ENCODE measurements around the gene WNT5B. TPM values are rescaled to one million over a fixed set of nuclear protein-coding genes. Genes with fewer than 3 reads are reported as not detected.
A peak's percentile ranks its signal among the peaks of the same experiment; 100 is the strongest.
"Not testable (repeated sequence)": the region's sequence is repeated elsewhere in the genome, so short reads cannot be mapped to it uniquely, and the experiment has no call there.

The WNT5B gene
- total and polyA plus RNA-seq, 2 experiments from 2014 or later: 152 to 240 TPM

DNA sequence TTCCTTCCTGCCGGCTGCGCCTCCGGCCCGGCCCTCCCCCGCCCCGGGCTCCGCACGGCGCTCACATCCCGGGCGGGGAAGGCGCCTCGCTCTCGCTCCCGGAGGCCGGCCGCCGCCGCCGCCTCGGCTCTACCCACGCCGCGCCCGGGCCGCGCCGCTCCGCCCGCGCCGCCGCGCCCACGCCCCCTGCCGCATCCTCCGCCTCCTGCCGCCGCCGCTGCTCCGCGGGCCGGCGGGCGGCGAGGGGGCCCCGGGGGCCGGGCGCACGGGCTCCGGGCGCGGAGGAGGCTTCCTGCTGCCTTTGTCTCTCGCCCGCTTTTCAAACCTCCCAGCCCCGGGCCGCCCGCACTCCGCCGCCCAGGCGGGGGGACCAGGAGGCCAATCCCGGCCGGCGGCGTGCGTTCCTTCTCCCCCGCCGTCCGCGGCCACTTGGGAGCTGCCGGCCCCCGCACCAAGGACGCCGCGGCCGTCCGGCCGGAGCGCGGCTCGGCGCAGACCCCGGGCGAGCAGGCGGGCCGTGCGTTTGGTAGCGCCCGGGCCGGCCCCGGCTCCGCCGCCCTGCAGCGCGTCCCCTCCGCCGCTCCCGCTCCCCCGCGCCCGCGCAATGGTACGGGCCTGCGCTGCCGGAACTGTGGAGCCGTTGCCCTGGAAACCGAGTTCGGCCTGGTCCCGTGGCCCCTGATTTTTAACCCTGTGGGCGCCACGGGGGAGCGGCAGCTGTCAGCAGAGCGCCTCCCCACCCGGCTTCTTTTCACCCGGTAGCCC is 34.6 kb upstream of the WNT5B start, which contains the start of gene FBXL14:
Gene FBXL14 (minus strand): TSS at position 321 of the 765 bp plus-strand sequence. CDS start 515 bp downstream, outside the sequence.
- Histone ChIP-seq H3K4me1 (ENCODE audit: low read depth) (peaks cover 44% of the 10 kb centered on the region), H3K27me3 (no peaks in the 10 kb centered on the region), H3K36me3 (no peaks in the 10 kb centered on the region), H3K9me3 (ENCODE audit: low read depth) (no peaks in the 10 kb centered on the region), H3K27ac (peak within 1 kb of the TSS; percentile 92), H3K4me3 (peak within 1 kb of the TSS; percentile 75)
- TF ChIP-seq, protein P1, sequence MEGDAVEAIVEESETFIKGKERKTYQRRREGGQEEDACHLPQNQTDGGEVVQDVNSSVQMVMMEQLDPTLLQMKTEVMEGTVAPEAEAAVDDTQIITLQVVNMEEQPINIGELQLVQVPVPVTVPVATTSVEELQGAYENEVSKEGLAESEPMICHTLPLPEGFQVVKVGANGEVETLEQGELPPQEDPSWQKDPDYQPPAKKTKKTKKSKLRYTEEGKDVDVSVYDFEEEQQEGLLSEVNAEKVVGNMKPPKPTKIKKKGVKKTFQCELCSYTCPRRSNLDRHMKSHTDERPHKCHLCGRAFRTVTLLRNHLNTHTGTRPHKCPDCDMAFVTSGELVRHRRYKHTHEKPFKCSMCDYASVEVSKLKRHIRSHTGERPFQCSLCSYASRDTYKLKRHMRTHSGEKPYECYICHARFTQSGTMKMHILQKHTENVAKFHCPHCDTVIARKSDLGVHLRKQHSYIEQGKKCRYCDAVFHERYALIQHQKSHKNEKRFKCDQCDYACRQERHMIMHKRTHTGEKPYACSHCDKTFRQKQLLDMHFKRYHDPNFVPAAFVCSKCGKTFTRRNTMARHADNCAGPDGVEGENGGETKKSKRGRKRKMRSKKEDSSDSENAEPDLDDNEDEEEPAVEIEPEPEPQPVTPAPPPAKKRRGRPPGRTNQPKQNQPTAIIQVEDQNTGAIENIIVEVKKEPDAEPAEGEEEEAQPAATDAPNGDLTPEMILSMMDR (IDR thresholded peaks at IDR 0.05; ENCODE audit: low read depth, low read length): no peak
- peak; percentile 92 to 95 for DNase-seq (ENCODE audit: low read depth in 1 of 2, low spot score in 1 of 2)

DNA sequence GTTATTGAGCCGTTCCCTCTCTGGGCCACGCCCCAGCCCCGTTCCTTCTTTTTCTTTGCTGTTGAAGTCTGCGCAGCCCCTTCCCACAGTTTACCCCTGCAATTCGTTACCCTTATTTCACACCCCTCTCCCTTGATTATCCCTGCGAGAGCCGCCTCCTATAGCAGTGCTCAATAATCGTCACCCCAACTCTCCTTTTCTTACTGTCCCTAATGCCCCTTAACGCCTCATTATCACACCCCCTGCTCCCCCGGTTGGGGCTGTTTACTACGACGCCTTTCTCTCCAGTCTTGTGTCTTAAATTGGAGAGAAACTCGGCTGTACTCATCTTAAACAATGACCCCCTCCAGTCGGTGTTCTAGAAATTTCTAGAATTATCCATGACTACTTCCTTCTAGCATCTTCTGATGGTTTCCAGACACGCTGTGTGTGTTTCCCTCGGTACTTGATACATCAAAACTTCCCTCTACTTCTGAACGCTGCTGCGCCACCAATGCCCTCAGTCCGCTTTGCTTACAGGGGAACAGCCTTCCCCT is 33.9 kb upstream of the WNT5B start:
- peak overlapping the region; percentile 75 for H3K4me3 ChIP-seq
- no peaks in the 10 kb centered on the region for H3K36me3 ChIP-seq
- H3K9me3 ChIP-seq (ENCODE audit: low read depth): no peaks in the 10 kb centered on the region
- TF ChIP-seq, protein P1 (IDR thresholded peaks at IDR 0.05; ENCODE audit: low read depth, low read length): no peak
- peak; percentile 32 to 44 for DNase-seq (ENCODE audit: low read depth in 1 of 2, low spot score in 1 of 2)
- H3K4me1 ChIP-seq (ENCODE audit: low read depth): peaks cover 38% of the 10 kb centered on the region
- H3K27ac ChIP-seq: peak overlapping the region; percentile 92
- no peaks in the 10 kb centered on the region for H3K27me3 ChIP-seq

DNA sequence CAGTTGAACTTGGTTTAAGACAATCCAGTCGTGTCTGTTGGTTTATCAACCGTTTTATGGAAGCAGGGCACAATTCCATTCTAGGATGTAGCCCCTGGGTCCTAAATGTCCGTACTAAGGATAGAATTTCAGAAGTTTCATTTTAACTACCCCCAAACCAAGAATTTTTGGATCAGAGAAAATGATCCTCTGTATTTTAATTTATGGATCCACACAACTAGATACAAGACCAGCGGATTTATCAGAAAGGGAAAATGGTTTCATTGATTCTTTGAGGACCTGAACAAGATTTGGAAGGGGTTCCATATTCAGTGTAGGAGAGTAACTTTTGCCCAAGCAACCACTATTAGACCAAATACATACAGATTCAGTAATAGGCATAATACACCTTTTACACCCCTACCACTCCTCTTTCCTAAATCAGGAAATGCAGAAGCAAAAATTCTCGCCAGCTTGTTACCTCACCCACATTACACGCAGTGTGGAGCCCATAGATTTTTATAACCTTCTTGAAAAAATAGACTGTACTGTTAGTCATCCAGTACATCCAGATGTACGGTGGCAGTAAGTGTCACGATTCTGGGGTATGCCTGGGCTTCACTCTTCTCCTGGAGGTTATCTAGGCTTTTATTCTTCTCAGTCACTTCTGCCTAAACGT is 33.2 kb upstream of the WNT5B start:
- peaks cover 33% of the 10 kb centered on the region for H3K4me1 ChIP-seq (ENCODE audit: low read depth)
- no peaks in the 10 kb centered on the region for H3K27me3 ChIP-seq
- H3K9me3 ChIP-seq (ENCODE audit: low read depth): no peaks in the 10 kb centered on the region
- H3K4me3 ChIP-seq: no peak overlapping the region
- TF ChIP-seq, protein P1 (IDR thresholded peaks at IDR 0.05; ENCODE audit: low read depth, low read length): no peak
- no peak overlapping the region for H3K27ac ChIP-seq
- H3K36me3 ChIP-seq: no peaks in the 10 kb centered on the region
- DNase-seq (ENCODE audit: low read depth in 1 of 2, low spot score in 1 of 2): no peak

DNA sequence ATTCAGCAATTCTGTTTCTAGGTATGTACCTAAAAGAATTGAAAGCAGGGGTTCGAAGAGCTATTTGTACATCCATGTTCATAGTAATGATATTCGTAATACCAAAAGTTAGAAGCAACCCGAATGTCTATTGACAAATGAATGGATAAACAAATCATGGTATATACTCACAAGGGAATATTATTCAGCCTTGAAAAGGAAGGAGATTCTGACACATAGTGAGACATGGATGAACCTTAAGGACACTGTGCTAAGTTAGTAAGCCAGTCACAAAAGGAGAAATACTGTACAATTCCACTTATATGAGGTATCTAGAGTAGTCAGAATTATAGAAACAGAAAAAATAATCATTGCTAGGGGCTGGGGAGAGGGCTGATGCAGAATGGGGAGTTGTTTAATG is 30.3 kb upstream of the WNT5B start:
- Histone ChIP-seq H3K27me3 (no peaks in the 10 kb centered on the region), H3K36me3 (no peaks in the 10 kb centered on the region), H3K4me3 (no peak overlapping the region), H3K9me3 (ENCODE audit: low read depth) (no peaks in the 10 kb centered on the region), H3K27ac (no peak overlapping the region), H3K4me1 (ENCODE audit: low read depth) (peaks cover 9% of the 10 kb centered on the region)
- TF ChIP-seq, protein P1 (IDR thresholded peaks at IDR 0.05; ENCODE audit: low read depth, low read length): no peak
- DNase-seq (ENCODE audit: low read depth in 1 of 2, low spot score in 1 of 2): no peak

DNA sequence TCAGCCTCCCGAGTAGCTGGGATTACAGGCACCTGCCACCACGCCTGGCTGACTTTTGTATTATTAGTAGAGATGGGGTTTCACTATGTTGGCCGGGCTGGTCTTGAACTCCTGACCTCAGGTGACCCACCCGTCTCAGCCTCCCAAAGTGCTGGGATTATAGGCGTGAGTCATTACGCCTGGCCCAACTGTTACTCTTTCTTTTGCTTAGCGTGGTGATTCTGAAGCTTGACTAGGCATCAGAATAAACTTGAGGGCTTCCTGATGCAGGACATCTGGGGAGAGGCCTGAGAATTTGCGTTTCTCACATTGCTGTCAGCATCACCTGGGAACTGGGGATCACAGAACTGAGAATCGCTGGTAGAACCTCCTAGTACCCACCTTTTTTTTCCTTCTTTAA is 26.3 kb upstream of the WNT5B start:
- not testable (repeated sequence) for H3K27me3 ChIP-seq; H3K27ac ChIP-seq; DNase-seq (ENCODE audit: low read depth in 1 of 2, low spot score in 1 of 2); H3K4me3 ChIP-seq; H3K9me3 ChIP-seq (ENCODE audit: low read depth); H3K36me3 ChIP-seq
- H3K4me1 ChIP-seq (ENCODE audit: low read depth): peaks cover 16% of the 10 kb centered on the region

Measured in cardiac muscle cell (in vitro differentiated cells and primary cell).